ENCODE data around the gene ARHGDIG. TPM values are rescaled to one million over a fixed set of nuclear protein-coding genes. Genes with fewer than 3 reads are reported as not detected.

ARHGDIG gene
- total and polyA plus RNA-seq, 9 of the 15 experiments (the other 6 are each of a cell fraction or from before 2014, with no cell fraction given) = 0.36 to 2.5 (median 0.64) TPM; not detected in 2

DNA sequence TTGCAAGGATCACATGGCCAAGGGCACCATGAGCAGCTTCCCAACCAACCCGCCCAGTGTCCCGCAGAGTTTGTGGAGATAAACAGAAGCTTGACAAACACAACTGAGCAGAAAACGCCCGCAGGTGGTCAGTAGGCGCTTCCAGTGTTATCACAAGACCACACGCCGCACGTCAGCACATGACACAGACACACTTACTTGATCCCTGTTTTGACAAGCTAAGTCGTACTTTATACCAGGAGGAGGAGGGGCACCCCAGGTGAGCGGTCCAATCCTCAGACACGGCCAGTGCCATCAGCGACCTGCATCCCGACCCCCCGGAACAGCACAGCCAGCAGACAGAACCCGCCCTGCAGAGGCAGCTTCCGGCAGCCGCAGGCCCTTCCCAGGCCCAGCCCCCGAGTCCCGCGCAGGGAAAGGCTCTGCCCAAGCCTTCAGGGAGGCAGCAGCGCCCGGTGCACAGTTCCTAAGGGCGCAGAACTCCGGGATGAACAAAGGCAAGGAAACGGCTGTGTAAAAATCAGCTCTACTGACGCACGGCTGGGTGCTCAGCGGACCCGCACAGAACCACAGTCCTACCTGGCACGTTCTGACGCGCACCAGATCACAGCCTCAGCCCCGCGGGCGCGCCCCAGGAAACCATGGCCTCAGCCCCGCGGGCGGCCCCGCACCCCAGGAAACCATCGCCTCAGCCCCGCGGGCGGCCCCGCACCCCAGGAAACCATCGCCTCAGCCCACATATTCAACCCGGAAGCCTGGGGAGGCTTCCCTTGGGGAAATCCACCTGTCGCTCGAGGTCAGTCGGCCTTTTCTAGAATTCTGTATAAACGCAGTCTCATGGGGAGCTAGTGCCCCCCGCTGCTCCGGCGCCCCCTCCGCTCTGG, 44.3 kb downstream of the ARHGDIG start (continued):
- TF ChIP-seq, protein P1, sequence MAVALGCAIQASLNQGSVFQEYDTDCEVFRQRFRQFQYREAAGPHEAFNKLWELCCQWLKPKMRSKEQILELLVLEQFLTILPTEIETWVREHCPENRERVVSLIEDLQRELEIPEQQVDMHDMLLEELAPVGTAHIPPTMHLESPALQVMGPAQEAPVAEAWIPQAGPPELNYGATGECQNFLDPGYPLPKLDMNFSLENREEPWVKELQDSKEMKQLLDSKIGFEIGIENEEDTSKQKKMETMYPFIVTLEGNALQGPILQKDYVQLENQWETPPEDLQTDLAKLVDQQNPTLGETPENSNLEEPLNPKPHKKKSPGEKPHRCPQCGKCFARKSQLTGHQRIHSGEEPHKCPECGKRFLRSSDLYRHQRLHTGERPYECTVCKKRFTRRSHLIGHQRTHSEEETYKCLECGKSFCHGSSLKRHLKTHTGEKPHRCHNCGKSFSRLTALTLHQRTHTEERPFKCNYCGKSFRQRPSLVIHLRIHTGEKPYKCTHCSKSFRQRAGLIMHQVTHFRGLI (CRISPR knock-in tag; IDR thresholded peaks at IDR 0.05) = no peak
- TF ChIP-seq, protein P2, sequence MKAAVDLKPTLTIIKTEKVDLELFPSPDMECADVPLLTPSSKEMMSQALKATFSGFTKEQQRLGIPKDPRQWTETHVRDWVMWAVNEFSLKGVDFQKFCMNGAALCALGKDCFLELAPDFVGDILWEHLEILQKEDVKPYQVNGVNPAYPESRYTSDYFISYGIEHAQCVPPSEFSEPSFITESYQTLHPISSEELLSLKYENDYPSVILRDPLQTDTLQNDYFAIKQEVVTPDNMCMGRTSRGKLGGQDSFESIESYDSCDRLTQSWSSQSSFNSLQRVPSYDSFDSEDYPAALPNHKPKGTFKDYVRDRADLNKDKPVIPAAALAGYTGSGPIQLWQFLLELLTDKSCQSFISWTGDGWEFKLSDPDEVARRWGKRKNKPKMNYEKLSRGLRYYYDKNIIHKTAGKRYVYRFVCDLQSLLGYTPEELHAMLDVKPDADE (conservative IDR thresholded peaks at IDR 0.05; ENCODE audit: control insufficient read depth, low read depth, low read length) = peak; percentile 19; the same call in 1 of the 2 replicates
- TF ChIP-seq SIX5 (IDR thresholded peaks at IDR 0.05; ENCODE audit: borderline replicate concordance in 1 of 2, insufficient read depth in 1 of 2, low read depth in 1 of 2, low read length in 2 of 2) (no peak), ZC3H4 (CRISPR knock-in tag; IDR thresholded peaks at IDR 0.05; ENCODE audit: borderline replicate concordance) (no peak), GABPA (tag; conservative IDR thresholded peaks at IDR 0.05; ENCODE audit: low read depth) (peak; percentile 65), ZNF561 (CRISPR knock-in tag; conservative IDR thresholded peaks at IDR 0.05) (no peak), ELF4 (CRISPR knock-in tag; IDR thresholded peaks at IDR 0.05) (no peak), NFE2 (IDR thresholded peaks at IDR 0.05; ENCODE audit: low read depth) (peak; percentile 43; the same call in 1 of the 2 replicates), PURB (CRISPR knock-in tag; IDR thresholded peaks at IDR 0.05; ENCODE audit: low read depth) (no peak), TCFL5 (CRISPR knock-in tag; conservative IDR thresholded peaks at IDR 0.05) (no peak), ATF1 (CRISPR knock-in tag; IDR thresholded peaks at IDR 0.05) (no peak), ATF1 (tag; IDR thresholded peaks at IDR 0.05) (peak; percentile 92), ZNF146 (CRISPR knock-in tag; IDR thresholded peaks at IDR 0.05; ENCODE audit: unreplicated experiment) (no peak), CHCHD3 (CRISPR knock-in tag; IDR thresholded peaks at IDR 0.05) (no peak), GTF2A2 (tag; IDR thresholded peaks at IDR 0.05) (no peak)
- TF ChIP-seq, protein P3, sequence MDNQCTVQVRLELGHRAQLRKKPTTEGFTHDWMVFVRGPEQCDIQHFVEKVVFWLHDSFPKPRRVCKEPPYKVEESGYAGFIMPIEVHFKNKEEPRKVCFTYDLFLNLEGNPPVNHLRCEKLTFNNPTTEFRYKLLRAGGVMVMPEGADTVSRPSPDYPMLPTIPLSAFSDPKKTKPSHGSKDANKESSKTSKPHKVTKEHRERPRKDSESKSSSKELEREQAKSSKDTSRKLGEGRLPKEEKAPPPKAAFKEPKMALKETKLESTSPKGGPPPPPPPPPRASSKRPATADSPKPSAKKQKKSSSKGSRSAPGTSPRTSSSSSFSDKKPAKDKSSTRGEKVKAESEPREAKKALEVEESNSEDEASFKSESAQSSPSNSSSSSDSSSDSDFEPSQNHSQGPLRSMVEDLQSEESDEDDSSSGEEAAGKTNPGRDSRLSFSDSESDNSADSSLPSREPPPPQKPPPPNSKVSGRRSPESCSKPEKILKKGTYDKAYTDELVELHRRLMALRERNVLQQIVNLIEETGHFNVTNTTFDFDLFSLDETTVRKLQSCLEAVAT (IDR thresholded peaks at IDR 0.05) = 0 out of 4 replicates have a peak, but pooled peaks of 1 of the 2 experiments have one; percentile 38
- TF ChIP-seq, protein P4, sequence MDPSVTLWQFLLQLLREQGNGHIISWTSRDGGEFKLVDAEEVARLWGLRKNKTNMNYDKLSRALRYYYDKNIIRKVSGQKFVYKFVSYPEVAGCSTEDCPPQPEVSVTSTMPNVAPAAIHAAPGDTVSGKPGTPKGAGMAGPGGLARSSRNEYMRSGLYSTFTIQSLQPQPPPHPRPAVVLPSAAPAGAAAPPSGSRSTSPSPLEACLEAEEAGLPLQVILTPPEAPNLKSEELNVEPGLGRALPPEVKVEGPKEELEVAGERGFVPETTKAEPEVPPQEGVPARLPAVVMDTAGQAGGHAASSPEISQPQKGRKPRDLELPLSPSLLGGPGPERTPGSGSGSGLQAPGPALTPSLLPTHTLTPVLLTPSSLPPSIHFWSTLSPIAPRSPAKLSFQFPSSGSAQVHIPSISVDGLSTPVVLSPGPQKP (CRISPR knock-in tag; IDR thresholded peaks at IDR 0.05) = no peak
- TF ChIP-seq, protein P5, sequence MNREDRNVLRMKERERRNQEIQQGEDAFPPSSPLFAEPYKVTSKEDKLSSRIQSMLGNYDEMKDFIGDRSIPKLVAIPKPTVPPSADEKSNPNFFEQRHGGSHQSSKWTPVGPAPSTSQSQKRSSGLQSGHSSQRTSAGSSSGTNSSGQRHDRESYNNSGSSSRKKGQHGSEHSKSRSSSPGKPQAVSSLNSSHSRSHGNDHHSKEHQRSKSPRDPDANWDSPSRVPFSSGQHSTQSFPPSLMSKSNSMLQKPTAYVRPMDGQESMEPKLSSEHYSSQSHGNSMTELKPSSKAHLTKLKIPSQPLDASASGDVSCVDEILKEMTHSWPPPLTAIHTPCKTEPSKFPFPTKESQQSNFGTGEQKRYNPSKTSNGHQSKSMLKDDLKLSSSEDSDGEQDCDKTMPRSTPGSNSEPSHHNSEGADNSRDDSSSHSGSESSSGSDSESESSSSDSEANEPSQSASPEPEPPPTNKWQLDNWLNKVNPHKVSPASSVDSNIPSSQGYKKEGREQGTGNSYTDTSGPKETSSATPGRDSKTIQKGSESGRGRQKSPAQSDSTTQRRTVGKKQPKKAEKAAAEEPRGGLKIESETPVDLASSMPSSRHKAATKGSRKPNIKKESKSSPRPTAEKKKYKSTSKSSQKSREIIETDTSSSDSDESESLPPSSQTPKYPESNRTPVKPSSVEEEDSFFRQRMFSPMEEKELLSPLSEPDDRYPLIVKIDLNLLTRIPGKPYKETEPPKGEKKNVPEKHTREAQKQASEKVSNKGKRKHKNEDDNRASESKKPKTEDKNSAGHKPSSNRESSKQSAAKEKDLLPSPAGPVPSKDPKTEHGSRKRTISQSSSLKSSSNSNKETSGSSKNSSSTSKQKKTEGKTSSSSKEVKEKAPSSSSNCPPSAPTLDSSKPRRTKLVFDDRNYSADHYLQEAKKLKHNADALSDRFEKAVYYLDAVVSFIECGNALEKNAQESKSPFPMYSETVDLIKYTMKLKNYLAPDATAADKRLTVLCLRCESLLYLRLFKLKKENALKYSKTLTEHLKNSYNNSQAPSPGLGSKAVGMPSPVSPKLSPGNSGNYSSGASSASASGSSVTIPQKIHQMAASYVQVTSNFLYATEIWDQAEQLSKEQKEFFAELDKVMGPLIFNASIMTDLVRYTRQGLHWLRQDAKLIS (CRISPR knock-in tag; IDR thresholded peaks at IDR 0.05) = no peak
